GM12875 (cell line): ENCODE data around the gene RPS27.
"Not testable (repeated sequence)": the region's sequence is repeated elsewhere in the genome, so short reads cannot be mapped to it uniquely, and the experiment has no call there.

Source experiments
- H3K4me3 ChIP-seq: one replicate; pipeline ENCODE4 v1.5.1; 2011; ENCODE audit warnings: low read depth, low read length, control low read depth
- CTCF ChIP-seq: IDR thresholded peaks from 2 replicates; pipeline ENCODE4 v1.5.1; 2011; ENCODE audit warnings: low read depth, mild to moderate bottlenecking, control low read depth, inconsistent platforms, low read length, moderate library complexity, borderline replicate concordance; ENCODE audit not compliant: insufficient read depth

Gene RPS27

DNA sequence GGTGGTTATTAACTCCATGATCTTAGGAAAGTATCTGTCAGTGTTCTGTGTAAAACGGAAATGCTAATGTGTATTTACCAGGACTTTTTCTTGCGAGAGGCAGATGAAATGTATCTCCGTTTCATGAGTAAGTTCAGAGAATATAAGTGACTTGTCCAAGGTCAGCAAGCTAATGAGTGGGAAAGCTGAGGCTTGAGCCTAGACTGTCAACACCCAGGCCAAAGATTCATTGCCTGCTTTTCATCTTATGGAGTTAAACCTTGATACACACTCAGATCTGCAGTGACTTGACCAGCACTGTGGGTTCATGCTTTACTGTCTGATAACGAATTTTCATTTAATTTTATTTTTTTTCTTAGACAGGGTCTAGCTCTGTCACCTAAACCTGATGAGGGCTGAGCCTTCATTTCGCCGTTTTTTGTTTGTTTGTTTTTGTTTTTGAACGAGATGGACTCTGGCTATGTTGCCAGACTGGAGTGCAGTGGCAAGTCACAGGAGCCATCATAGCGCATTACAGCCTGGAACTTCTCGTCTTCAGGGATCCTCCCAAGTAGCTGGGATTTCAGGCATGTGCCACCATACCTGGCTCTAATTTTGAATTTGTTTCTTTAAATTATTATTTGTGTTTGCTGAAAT, 12.2 kb upstream of the RPS27 start:
- TF ChIP-seq CTCF, result no peak

GRCh38 chr1:153979091-153979490, 11.5 kb upstream of the RPS27 start:
- H3K4me3 ChIP-seq, result not testable (repeated sequence)

More for the DNA sequence above, 12.2 kb upstream of the RPS27 start:
- H3K4me3 ChIP-seq, result peak overlapping the region; percentile 96

GRCh38 chr1:153981735-153982134, 8.8 kb upstream of the RPS27 start:
- H3K4me3 ChIP-seq, result not testable (repeated sequence)

- no peak for TF ChIP-seq CTCF
- no peak overlapping the region for H3K4me3 ChIP-seq
Observed at GRCh38 chr1:153984123-153984894, 6.3 kb upstream of the RPS27 start.

- TF ChIP-seq CTCF, result no peak
- H3K4me3 ChIP-seq, result peak overlapping the region; percentile 34
Observed at GRCh38 chr1:153985341-153985912, 5.1 kb upstream of the RPS27 start.

DNA sequence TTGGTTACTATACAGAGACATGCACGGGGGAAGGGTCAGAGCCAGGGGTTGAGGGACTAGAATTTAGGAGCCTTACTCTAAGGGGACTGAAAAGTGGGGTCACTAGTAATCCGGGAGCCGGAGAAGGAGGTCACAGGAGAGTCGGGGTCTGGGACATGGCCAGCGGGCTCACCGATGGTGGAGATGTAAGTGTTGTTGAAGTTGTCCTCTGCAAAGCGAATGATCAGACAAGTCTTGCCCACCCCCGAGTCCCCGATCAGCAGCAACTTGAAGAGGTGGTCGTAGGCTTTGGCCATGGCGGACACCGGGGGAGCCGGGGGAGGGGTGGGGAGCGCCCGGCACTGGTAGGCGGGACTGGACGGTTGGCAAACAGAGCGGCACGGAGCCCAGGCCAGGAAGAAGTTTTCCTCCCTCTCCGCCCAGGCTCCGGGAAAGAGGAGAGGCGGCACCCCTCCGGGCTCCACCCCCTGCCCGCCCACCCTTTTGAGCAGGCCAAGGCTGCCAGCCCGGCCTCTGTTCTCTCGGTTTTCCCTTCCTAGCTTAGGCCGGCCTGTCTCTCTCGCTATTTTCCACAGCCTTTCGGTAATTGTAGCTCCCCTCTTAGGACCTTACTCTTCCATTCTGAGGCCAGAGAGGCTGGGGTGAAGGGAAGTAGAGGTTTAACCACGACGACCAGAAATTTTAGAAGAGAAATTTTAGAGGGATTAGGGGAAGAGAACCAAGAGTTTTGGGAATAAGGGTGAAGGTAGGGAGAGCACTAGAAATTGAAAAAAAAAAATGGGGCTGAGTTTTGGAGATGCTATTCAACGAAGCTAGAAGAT, 4.4 kb upstream of the RPS27 start, which contains the start of gene RAB13:
TSS of gene RAB13 (minus strand) at position 399 of the 821 bp plus-strand sequence. CDS start at position 296, 103 bp downstream.
- TF ChIP-seq CTCF, result no peak
- H3K4me3 ChIP-seq, result peak within 1 kb of the TSS; percentile 34

DNA sequence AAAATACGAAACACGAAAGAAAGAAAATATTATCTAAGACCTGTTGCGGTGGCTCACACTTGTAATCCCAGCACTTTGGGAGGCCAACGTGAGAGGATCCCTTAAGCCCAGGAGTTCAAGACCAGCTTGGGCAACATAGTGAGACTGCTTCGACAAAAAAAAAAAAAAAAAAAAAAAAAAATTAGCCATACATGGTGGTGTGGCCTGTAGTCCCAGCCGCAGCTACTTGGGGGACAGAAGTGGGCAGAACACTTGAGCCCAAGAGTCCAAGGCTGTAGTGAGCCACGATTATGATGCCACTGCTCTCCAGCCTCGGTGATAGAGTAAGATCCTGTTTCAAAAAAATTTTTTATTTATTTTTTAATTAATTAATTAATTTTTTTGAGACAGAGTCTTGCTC, 2.9 kb upstream of the RPS27 start:
- H3K4me3 ChIP-seq, result no peak overlapping the region
- no peak for TF ChIP-seq CTCF

DNA sequence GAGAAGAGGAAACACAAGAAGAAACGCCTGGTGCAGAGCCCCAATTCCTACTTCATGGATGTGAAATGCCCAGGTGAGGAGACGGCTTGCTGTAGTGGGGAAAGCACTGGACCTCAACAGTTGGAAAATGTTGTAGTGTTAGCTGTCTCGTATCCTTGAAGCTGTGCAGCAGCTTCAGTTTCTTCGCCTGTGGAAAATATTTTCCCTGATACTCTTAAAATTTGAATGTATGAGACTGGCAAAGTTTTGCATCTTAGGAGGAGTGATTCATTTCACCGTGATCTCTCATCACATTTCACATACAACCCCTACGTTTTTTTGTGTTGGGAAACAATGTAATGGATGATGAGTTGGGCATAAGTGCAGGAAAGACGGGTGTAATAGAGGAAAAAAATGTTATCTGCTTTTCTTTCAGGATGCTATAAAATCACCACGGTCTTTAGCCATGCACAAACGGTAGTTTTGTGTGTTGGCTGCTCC, 629 bp downstream of the RPS27 start:
- H3K4me3 ChIP-seq, result peak overlapping the region; percentile 85

More for the DNA sequence above, 629 bp downstream of the RPS27 start:
- no peak for TF ChIP-seq CTCF
